Liver (tissue), 9 donors: ENCODE results near the gene TCTA. TPM values are rescaled to one million over a fixed set of nuclear protein-coding genes. Genes with fewer than 3 reads are reported as not detected.

Experiments
- DNase-seq: peaks from one replicate; pipeline ENCODE4 v3.0.0-alpha.2; 2017; ENCODE audit warnings: low spot score
- H3K27ac ChIP-seq, 2 donors: one replicate each; pipeline ENCODE4 v1.7.0; 2013; ENCODE audit warnings: inconsistent platforms in 2 of 2, low read length in 2 of 2, control low read depth in 1 of 2, low read depth in 1 of 2, mild to moderate bottlenecking in 1 of 2
- H3K27me3 ChIP-seq, 4 donors: one replicate each; pipeline versions ENCODE4 v1.6.1 to v1.7.0; 2013; ENCODE audit warnings: low read length in 3 of 4, inconsistent platforms in 1 of 4, mild to moderate bottlenecking in 1 of 4, moderate library complexity in 1 of 4; ENCODE audit not compliant: control insufficient read depth in 4 of 4, insufficient read depth in 4 of 4
- H3K36me3 ChIP-seq, 4 donors: one replicate each; pipeline versions ENCODE4 v1.6.1 to v1.7.0; 2013; ENCODE audit warnings: low read length in 3 of 4, mild to moderate bottlenecking in 3 of 4, low read depth in 1 of 4, moderate library complexity in 1 of 4; ENCODE audit not compliant: control insufficient read depth in 4 of 4, insufficient read depth in 3 of 4
- H3K4me1 ChIP-seq, 4 donors: one replicate each; pipeline versions ENCODE4 v1.6.1 to v1.7.0; 2013; ENCODE audit warnings: low read length in 3 of 4, mild to moderate bottlenecking in 3 of 4, moderate library complexity in 1 of 4; ENCODE audit not compliant: control insufficient read depth in 4 of 4, insufficient read depth in 4 of 4
- H3K4me3 ChIP-seq, 3 donors: one replicate each; pipeline versions ENCODE4 v1.6.1 to v1.7.0; 2013; ENCODE audit warnings: low read length in 3 of 3, control low read depth in 1 of 3, low read depth in 1 of 3, mild to moderate bottlenecking in 1 of 3
- H3K9ac ChIP-seq, 2 donors: one replicate each; pipeline ENCODE4 v1.7.0; 2013; ENCODE audit warnings: low read length in 2 of 2, mild to moderate bottlenecking in 2 of 2, moderate library complexity in 2 of 2, control low read depth in 1 of 2, low read depth in 1 of 2
- H3K9me3 ChIP-seq, 4 donors: one replicate each; pipeline versions ENCODE4 v1.6.1 to v1.7.0; 2013; ENCODE audit warnings: low read length in 3 of 4; ENCODE audit not compliant: control insufficient read depth in 4 of 4
- CTCF ChIP-seq: fragments of 150-350 bp; IDR thresholded peaks from 2 replicates; pipeline ENCODE4 v1.5.1; 2017; ENCODE audit warnings: improper control_type of control experiment, low read depth, low read length; ENCODE audit not compliant: missing input control
- EGR1 ChIP-seq, 2 donors: IDR thresholded peaks; 2 replicates each; pipeline ENCODE4 v1.6.1; 2016 to 2018; ENCODE audit warnings: antibody characterized with exemption in 2 of 2, low read depth in 2 of 2
- FOXA1 ChIP-seq: IDR thresholded peaks from 2 replicates; pipeline ENCODE4 v1.6.1; 2016; ENCODE audit warnings: antibody characterized with exemption
- FOXA2 ChIP-seq: IDR thresholded peaks from 2 replicates; pipeline ENCODE4 v1.6.1; 2016; ENCODE audit warnings: antibody characterized with exemption
- GABPA ChIP-seq, 2 donors: IDR thresholded peaks in 1 of 2; conservative IDR thresholded peaks in 1 of 2; 2 replicates each; pipeline ENCODE4 v1.6.1; 2016; ENCODE audit warnings: antibody characterized with exemption in 2 of 2, mild to moderate bottlenecking in 1 of 2, moderate library complexity in 1 of 2
- HNF4A ChIP-seq, 2 donors: conservative IDR thresholded peaks; 2 replicates each; pipeline ENCODE4 v1.6.1; 2016; ENCODE audit warnings: antibody characterized with exemption in 2 of 2, mild to moderate bottlenecking in 2 of 2
- HNF4G ChIP-seq: IDR thresholded peaks from 2 replicates; pipeline ENCODE4 v1.6.1; 2016; ENCODE audit warnings: antibody characterized with exemption
- JUND ChIP-seq, 2 donors: IDR thresholded peaks; 2 replicates each; pipeline ENCODE4 v1.6.1; 2016; ENCODE audit warnings: antibody characterized with exemption in 2 of 2
- MAX ChIP-seq: IDR thresholded peaks from 2 replicates; pipeline ENCODE4 v1.6.1; 2016; ENCODE audit warnings: antibody characterized with exemption
- NR2F2 ChIP-seq: IDR thresholded peaks from 2 replicates; pipeline ENCODE4 v1.6.1; 2016; ENCODE audit warnings: antibody characterized with exemption
- RAD21 ChIP-seq, 2 donors: IDR thresholded peaks; 2 replicates each; pipeline ENCODE4 v1.6.1; 2016; ENCODE audit warnings: antibody characterized with exemption in 2 of 2, mild to moderate bottlenecking in 2 of 2
- RXRA ChIP-seq, 2 donors: IDR thresholded peaks; 2 replicates each; pipeline ENCODE4 v1.6.1; 2017 to 2018; ENCODE audit warnings: antibody characterized with exemption in 2 of 2, mild to moderate bottlenecking in 1 of 2
- SP1 ChIP-seq: IDR thresholded peaks from 2 replicates; pipeline ENCODE4 v1.6.1; 2018; ENCODE audit warnings: antibody characterized with exemption, mild to moderate bottlenecking
- TAF1 ChIP-seq: conservative IDR thresholded peaks from 2 replicates; pipeline ENCODE4 v1.6.1; 2016; ENCODE audit warnings: antibody characterized with exemption, mild to moderate bottlenecking
- YY1 ChIP-seq: IDR thresholded peaks from 2 replicates; pipeline ENCODE4 v1.6.1; 2016; ENCODE audit warnings: antibody characterized with exemption, mild to moderate bottlenecking
- WGBS: extraction: QIAGEN DNeasy Blood & Tissue Kit; methylation state at CpG from one replicate; pipeline ENCODE4 v1.1.7; 2013; 5-methylcytosine and 5-hydroxymethylcytosine counted together
- polyA plus RNA-seq, 2 donors: library from polyadenylated mRNA; stranded (reverse) in 1 of 2; unstranded in 1 of 2; fragments of 200-250 nt in 1 of 2; fragments of >200 nt in 1 of 2; fragmentation: Nextera tagmentation in 1 of 2; extraction: Ambion mirVana in 1 of 2; gene quantifications; one replicate each; pipeline versions ENCODE4 v1.2.1 to v1.2.3, GENCODE V29; 2013 to 2015
- total RNA-seq, 2 donors: library from RNA; depleted of rRNA; stranded (reverse); fragments of >200 nt; gene quantifications; one replicate each; pipeline ENCODE4 v1.2.3, GENCODE V29; 2014
- TF ChIP-seq, protein P1 (sequence below): IDR thresholded peaks from 2 replicates; pipeline ENCODE4 v1.6.1; 2016; ENCODE audit warnings: antibody characterized with exemption
- TF ChIP-seq, protein P2 (sequence below): IDR thresholded peaks from 2 replicates; pipeline ENCODE4 v1.6.1; 2016; ENCODE audit warnings: antibody characterized with exemption, mild to moderate bottlenecking
- TF ChIP-seq, protein P3 (sequence below): IDR thresholded peaks from 2 replicates; pipeline ENCODE4 v1.6.1; 2016; ENCODE audit warnings: antibody characterized with exemption
- donor health status: healthy.
- donor health status: healthy.
- donor health status: healthy.
- donor health status: healthy.
- donor health status: healthy.

The TCTA gene
- total and polyA plus RNA-seq, 4 donors = 13.6 to 28.2 (median 24.6) TPM

DNA sequence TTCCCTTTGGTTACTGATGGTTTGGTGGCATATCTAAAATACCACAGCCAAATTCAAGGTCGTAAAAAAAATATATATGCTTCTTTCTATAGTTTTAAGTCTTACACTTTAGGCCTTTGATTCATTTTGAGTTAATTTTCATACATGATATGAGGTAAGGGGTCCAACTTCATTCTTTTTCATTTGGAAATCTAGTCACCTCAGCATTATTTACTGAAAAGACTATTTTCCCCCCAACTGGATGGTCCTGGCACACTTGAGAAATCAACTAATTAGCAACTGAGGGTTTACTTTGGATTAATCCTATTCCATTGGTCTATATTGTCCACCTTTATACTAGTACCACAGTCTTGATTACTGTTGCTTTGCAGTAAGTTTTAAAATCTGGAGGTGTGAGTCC, 26.6 kb upstream of the TCTA start:
- TF ChIP-seq HNF4A (conservative IDR thresholded peaks at IDR 0.05) (no peak), YY1 (no peak), MAX (no peak), SP1 (no peak), TAF1 (no peak), FOXA2 (no peak), RXRA (IDR thresholded peaks at IDR 0.05) (no peak), RAD21 (IDR thresholded peaks at IDR 0.05) (no peak), JUND (IDR thresholded peaks at IDR 0.05) (no peak), EGR1 (IDR thresholded peaks at IDR 0.05; ENCODE audit: low read depth in 2 of 2) (no peak), FOXA1 (no peak), GABPA (IDR thresholded peaks at IDR 0.05 in 1 of 2, conservative IDR thresholded peaks at IDR 0.05 in 1 of 2) (no peak), CTCF (no peak), NR2F2 (no peak), HNF4G (no peak)
- TF ChIP-seq, protein P1, sequence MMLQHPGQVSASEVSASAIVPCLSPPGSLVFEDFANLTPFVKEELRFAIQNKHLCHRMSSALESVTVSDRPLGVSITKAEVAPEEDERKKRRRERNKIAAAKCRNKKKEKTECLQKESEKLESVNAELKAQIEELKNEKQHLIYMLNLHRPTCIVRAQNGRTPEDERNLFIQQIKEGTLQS = no peak
- TF ChIP-seq, protein P2, sequence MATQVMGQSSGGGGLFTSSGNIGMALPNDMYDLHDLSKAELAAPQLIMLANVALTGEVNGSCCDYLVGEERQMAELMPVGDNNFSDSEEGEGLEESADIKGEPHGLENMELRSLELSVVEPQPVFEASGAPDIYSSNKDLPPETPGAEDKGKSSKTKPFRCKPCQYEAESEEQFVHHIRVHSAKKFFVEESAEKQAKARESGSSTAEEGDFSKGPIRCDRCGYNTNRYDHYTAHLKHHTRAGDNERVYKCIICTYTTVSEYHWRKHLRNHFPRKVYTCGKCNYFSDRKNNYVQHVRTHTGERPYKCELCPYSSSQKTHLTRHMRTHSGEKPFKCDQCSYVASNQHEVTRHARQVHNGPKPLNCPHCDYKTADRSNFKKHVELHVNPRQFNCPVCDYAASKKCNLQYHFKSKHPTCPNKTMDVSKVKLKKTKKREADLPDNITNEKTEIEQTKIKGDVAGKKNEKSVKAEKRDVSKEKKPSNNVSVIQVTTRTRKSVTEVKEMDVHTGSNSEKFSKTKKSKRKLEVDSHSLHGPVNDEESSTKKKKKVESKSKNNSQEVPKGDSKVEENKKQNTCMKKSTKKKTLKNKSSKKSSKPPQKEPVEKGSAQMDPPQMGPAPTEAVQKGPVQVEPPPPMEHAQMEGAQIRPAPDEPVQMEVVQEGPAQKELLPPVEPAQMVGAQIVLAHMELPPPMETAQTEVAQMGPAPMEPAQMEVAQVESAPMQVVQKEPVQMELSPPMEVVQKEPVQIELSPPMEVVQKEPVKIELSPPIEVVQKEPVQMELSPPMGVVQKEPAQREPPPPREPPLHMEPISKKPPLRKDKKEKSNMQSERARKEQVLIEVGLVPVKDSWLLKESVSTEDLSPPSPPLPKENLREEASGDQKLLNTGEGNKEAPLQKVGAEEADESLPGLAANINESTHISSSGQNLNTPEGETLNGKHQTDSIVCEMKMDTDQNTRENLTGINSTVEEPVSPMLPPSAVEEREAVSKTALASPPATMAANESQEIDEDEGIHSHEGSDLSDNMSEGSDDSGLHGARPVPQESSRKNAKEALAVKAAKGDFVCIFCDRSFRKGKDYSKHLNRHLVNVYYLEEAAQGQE = no peak
- TF ChIP-seq, protein P3, sequence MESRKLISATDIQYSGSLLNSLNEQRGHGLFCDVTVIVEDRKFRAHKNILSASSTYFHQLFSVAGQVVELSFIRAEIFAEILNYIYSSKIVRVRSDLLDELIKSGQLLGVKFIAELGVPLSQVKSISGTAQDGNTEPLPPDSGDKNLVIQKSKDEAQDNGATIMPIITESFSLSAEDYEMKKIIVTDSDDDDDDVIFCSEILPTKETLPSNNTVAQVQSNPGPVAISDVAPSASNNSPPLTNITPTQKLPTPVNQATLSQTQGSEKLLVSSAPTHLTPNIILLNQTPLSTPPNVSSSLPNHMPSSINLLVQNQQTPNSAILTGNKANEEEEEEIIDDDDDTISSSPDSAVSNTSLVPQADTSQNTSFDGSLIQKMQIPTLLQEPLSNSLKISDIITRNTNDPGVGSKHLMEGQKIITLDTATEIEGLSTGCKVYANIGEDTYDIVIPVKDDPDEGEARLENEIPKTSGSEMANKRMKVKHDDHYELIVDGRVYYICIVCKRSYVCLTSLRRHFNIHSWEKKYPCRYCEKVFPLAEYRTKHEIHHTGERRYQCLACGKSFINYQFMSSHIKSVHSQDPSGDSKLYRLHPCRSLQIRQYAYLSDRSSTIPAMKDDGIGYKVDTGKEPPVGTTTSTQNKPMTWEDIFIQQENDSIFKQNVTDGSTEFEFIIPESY = no peak
- no peak for DNase-seq
- peaks cover 0 to 9% (median 1%) of the 10 kb centered on the region in 4 donors for H3K4me1 ChIP-seq
- H3K36me3 ChIP-seq = no peaks in the 10 kb centered on the region
- no peak overlapping the region for H3K4me3 ChIP-seq
- H3K27me3 ChIP-seq = no peaks in the 10 kb centered on the region
- WGBS = 100% methylated on average over 1 of the region's 1 CpG
- H3K9me3 ChIP-seq = no peaks in the 10 kb centered on the region
- H3K27ac ChIP-seq = no peak overlapping the region
- no peak overlapping the region for H3K9ac ChIP-seq
